MM.1S (cell line): ENCODE results near the gene LSR.

Source experiments
- EZH2 ChIP-seq: fragments of 300-600 bp; sonication (generic); optimal IDR thresholded peaks from 2 replicates; pipeline ENCODE3; 2017; ENCODE audit warnings: low read depth, mild to moderate bottlenecking, antibody characterized with exemption, low read length, mixed read lengths
- EZH2phosphoT487 ChIP-seq: fragments of 300-600 bp; sonication (generic); IDR thresholded peaks from 2 replicates; pipeline ENCODE4 v1.6.1; 2018; ENCODE audit warnings: antibody characterized with exemption, low read length
- TF ChIP-seq, protein P1 (sequence below): fragments of 300-600 bp; sonication (generic); IDR thresholded peaks from 2 replicates; pipeline ENCODE4 v1.5.1; 2016; ENCODE audit warnings: antibody characterized with exemption, low read length, mixed read lengths

GRCh38 chr19:35214766-35215422 is 33.9 kb upstream of the LSR start:
- TF ChIP-seq, protein P1, sequence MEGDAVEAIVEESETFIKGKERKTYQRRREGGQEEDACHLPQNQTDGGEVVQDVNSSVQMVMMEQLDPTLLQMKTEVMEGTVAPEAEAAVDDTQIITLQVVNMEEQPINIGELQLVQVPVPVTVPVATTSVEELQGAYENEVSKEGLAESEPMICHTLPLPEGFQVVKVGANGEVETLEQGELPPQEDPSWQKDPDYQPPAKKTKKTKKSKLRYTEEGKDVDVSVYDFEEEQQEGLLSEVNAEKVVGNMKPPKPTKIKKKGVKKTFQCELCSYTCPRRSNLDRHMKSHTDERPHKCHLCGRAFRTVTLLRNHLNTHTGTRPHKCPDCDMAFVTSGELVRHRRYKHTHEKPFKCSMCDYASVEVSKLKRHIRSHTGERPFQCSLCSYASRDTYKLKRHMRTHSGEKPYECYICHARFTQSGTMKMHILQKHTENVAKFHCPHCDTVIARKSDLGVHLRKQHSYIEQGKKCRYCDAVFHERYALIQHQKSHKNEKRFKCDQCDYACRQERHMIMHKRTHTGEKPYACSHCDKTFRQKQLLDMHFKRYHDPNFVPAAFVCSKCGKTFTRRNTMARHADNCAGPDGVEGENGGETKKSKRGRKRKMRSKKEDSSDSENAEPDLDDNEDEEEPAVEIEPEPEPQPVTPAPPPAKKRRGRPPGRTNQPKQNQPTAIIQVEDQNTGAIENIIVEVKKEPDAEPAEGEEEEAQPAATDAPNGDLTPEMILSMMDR = no peak
- TF ChIP-seq EZH2phosphoT487 = no peak
- no peak for TF ChIP-seq EZH2
